Mucosa of descending colon (tissue), 3 donors: ENCODE measurements around the gene CCNB3. TPM values are rescaled to one million over a fixed set of nuclear protein-coding genes. Genes with fewer than 3 reads are reported as not detected.

Experiments
- ATAC-seq: fragments of 200-7000 bp; cut with Tn5 transposase; one replicate; pipeline ENCODE4 v1.9.1; 2020; ENCODE audit warnings: mild to moderate bottlenecking, moderate library complexity
- DNase-seq, 3 donors: peaks; one replicate each; pipeline ENCODE4 v3.0.0-alpha.2; 2020
- H3K36me3 ChIP-seq: fragments of 200-600 bp; one replicate; pipeline ENCODE4 v1.8.0; 2021; ENCODE audit warnings: low read depth, mild to moderate bottlenecking
- H3K4me1 ChIP-seq: fragments of 200-600 bp; one replicate; pipeline ENCODE4 v1.8.0; 2021; ENCODE audit warnings: low read depth, mild to moderate bottlenecking
- H3K4me3 ChIP-seq: fragments of 200-600 bp; one replicate; pipeline ENCODE4 v1.8.0; 2021; ENCODE audit warnings: mild to moderate bottlenecking
- H3K9me3 ChIP-seq: fragments of 200-600 bp; one replicate; pipeline ENCODE4 v1.8.0; 2021; ENCODE audit warnings: mild to moderate bottlenecking
- CTCF ChIP-seq: fragments of 200-600 bp; IDR thresholded peaks from one replicate; pipeline ENCODE4 v1.8.0; 2022; ENCODE audit warnings: antibody characterized with exemption, mild to moderate bottlenecking
- intact Hi-C, 2 donors: fragments of 100-400 bp; cut with DNase I in 1 of 2; cut with micrococcal nuclease in 1 of 2; formaldehyde crosslinking; loops; one replicate each; pipeline versions ENCODE4 v1.11.0 to v1.11.1; 2022; cut with DNase I, micrococcal nuclease
- total RNA-seq, 3 donors: library from RNA; stranded (reverse); fragmentation: NEBNext Ultra II Directional in 2 of 3; extraction: Animal tissue kit (Norgen Biotek cat#: 25700) in 2 of 3; gene quantifications; one replicate each; pipeline versions ENCODE4 v1.2.1 to v1.2.4, GENCODE V29; 2021 to 2023
- donor health status: DM: no; HTN: no; CAD: no; lungs with moderate emphysema.
- donor health status: DM: no; HTN: no; CAD: no.
- donor health status: DM: no; HTN: yes; CAD: no.

The CCNB3 gene
- total RNA-seq, 3 donors from 2014 or later, result 0.60 to 1.8 (median 0.80) TPM

DNA sequence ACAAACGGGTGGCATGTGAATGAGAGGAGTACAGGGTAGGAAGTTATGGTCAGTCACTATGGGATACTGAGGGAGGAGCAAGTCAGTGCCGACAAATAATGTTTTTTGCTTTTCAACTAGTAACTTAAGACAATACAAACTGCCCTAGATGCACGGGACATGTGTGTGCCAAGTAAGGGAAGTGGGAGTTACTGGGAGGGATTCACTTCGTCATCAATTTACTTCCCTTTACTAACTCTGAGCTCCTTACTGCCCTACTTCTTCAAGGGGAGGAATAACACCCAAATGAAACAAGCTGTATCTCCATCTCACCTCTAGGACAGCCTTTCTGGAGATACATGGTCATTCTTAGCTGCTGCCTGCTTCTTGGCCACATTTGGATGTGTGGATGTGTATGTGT lies 168.4 kb downstream of the CCNB3 start:
- DNase-seq (no peak), ATAC-seq (no peak)
- Histone ChIP-seq H3K9me3 (no peaks in the 10 kb centered on the region), H3K4me3 (no peak overlapping the region), H3K36me3 (no peaks in the 10 kb centered on the region), H3K4me1 (peaks cover 5% of the 10 kb centered on the region)
- TF ChIP-seq CTCF, result no peak
- intact Hi-C loops, result no loop called here

DNA sequence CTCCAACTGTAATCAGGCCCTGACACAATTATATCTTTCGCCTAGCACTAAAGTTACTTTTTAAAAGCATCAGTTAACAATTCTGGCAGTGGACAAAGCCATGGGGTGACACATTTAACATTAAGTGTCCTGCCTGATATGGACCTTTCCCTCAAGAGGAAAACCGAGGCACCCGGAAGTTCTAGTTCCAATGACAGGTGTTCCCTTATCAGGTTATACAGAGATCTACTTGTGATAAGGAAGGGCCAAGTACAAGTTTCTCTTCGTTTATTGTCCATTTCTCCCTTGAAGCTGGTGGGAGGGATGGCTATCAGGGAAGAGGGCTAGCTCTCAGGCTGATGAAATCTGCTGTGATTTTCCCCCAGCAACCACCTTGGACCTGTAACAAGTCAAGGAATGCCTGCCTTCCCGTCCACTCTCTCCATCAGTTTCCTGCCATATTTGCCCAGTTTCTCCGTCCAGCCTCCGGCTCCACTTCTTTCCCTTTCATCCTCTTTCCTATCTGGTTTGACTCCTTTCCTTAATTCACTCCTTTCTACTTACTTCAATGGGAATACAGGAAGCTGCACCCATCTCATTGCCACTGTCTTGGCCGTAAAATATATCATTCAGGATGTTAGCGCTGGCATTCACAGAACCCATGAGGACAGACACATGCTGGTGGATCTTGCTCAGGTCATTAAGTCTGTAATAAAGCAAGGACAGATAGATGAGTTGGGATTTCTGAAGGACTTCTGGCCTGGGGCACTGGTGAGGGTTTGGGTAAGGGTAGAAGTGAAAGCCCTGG lies 171.1 kb downstream of the CCNB3 start:
- DNase-seq, result peak in 1 of 3 donors; percentile 41
- no peak for TF ChIP-seq CTCF

DNA sequence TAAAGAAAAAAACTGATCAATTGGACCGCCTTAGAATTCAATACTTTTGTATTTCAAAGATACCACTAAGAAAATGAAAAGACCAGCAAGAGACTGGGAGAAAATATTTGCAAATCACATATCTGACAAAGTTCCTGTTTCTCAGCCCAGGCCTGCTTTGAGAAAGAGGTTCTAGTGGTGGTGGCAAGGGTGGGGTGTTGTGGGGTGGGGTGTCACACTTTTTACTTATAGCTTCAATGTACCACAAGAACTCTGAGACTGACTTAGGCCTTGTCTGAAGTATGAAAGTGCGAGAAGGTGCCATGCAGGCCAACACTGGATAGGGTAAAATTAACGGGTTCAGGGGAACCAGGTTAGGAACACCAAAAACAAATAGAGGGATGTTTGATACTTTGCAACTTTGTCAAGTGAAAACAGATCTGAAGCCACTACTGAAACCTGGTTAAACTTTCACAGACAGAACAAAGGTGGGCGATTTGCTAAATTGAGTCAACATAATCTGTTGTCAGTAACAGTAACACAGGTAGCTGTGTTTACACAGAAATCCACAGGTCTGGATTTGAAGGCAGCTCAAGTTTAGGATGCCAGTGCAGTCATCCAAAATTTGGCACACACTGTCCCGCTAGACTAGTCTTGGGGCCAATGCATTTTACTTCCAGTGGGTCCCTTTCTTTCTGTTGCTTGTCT lies 177.3 kb downstream of the CCNB3 start:
- no peak for TF ChIP-seq CTCF
- DNase-seq (no peak), ATAC-seq (no peak)
- no peaks in the 10 kb centered on the region for H3K9me3 ChIP-seq
- H3K4me3 ChIP-seq, result no peak overlapping the region
- no peaks in the 10 kb centered on the region for H3K4me1 ChIP-seq
- intact Hi-C loops, result no loop called here
- no peaks in the 10 kb centered on the region for H3K36me3 ChIP-seq

More for the DNA sequence above, 171.1 kb downstream of the CCNB3 start:
- H3K36me3 ChIP-seq, result no peaks in the 10 kb centered on the region
- intact Hi-C loops, result no loop called here
- H3K9me3 ChIP-seq, result no peaks in the 10 kb centered on the region
- peak; percentile 91 for ATAC-seq
- H3K4me3 ChIP-seq, result no peak overlapping the region
- H3K4me1 ChIP-seq, result peaks cover 5% of the 10 kb centered on the region

- intact Hi-C loops, result no loop called here
- Histone ChIP-seq H3K4me3 (no peak overlapping the region), H3K9me3 (no peaks in the 10 kb centered on the region), H3K4me1 (no peaks in the 10 kb centered on the region), H3K36me3 (no peaks in the 10 kb centered on the region)
- DNase-seq (no peak), ATAC-seq (no peak)
- no peak for TF ChIP-seq CTCF
Observed at GRCh38 chrX:50386520-50386919, 182.0 kb downstream of the CCNB3 start.

DNA sequence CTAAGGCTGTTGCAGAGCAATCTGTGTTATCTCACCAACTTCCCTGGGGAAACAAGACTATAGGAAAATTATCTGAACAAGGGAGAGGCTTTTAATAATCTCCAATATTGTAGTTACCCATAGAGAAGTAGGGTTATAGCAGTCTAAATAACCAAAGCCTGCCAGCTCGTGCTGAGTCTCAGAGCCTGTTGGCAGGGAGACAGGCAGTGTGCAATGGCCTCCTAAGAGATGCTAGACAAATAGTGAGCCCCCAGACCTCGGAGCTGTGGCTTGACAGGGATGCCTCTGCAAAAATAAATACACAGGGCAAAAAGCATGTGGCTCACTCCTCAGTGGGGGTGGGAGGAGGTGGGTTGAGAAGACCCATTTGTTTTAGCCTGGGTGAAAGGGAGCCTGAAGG lies 189.3 kb downstream of the CCNB3 start:
- Histone ChIP-seq H3K4me1 (no peaks in the 10 kb centered on the region), H3K36me3 (no peaks in the 10 kb centered on the region), H3K4me3 (no peak overlapping the region), H3K9me3 (no peaks in the 10 kb centered on the region)
- DNase-seq (no peak), ATAC-seq (no peak)
- intact Hi-C loops, result no loop called here
- no peak for TF ChIP-seq CTCF

Other genes starting within 250 kb of the CCNB3 start
- gene AKAP4, start 3.8 kb upstream of the CCNB3 start, total RNA-seq, result not detected